SK-N-SH (cell line): ENCODE measurements around the gene SPACA9. TPM values are rescaled to one million over a fixed set of nuclear protein-coding genes. Genes with fewer than 3 reads are reported as not detected.

Source experiments
- CTCF ChIA-PET: fragments of 300-600, 350-600 bp; formaldehyde crosslinking; extraction: SDS; loops from one replicate; lab custom pipeline; 2021; lab: Yijun Ruan, JAX
- POLR2A ChIA-PET: fragments of 350-600 bp; sonication (Branson Sonifier 250); formaldehyde crosslinking; extraction: SDS; loops from one replicate; lab custom pipeline; 2020; ENCODE audit warnings: antibody characterized with exemption, inconsistent platforms; lab: Yijun Ruan, JAX
- DNase-seq: peaks from one replicate; pipeline ENCODE4 v3.0.0; 2012
- H2AFZ ChIP-seq: fragments of 200-600 bp; sonication (generic); 2 replicates; pipeline ENCODE4 v1.8.1; 2016; ENCODE audit warnings: antibody characterized with exemption, mild to moderate bottlenecking, low read depth
- H3F3A ChIP-seq: fragments of 200-600 bp; sonication (generic); replicated peaks from 2 replicates; pipeline ENCODE3; 2016; ENCODE audit warnings: antibody characterized with exemption, mild to moderate bottlenecking; ENCODE audit not compliant: insufficient read depth
- H3K27ac ChIP-seq, 2 experiments: fragments of 200-500 bp in 1 of 2; fragments of 200-600 bp in 1 of 2; sonication (Bioruptor generic) in 1 of 2; sonication (generic), shearing (Covaris generic) in 1 of 2; 2 replicates each; pipeline versions ENCODE4 v1.5.1 to v1.6.1; 2014 to 2016; ENCODE audit warnings: low read depth in 2 of 2, inconsistent platforms in 1 of 2, low read length in 1 of 2, mild to moderate bottlenecking in 1 of 2, mixed read lengths in 1 of 2
- H3K27me3 ChIP-seq: fragments of 200-600 bp; sonication (generic), shearing (Covaris generic); 2 replicates; pipeline ENCODE4 v1.6.1; 2016; ENCODE audit warnings: mixed run types; ENCODE audit not compliant: insufficient read depth
- H3K36me3 ChIP-seq, 2 experiments: fragments of 200-500 bp in 1 of 2; fragments of 200-600 bp in 1 of 2; sonication (Bioruptor generic) in 1 of 2; sonication (generic) in 1 of 2; replicated peaks in 1 of 2; 2 replicates each; pipeline versions ENCODE3 to v1.5.1; 2014 to 2016; ENCODE audit warnings: low read length in 1 of 2, mild to moderate bottlenecking in 1 of 2; ENCODE audit not compliant: insufficient read depth in 2 of 2, control insufficient read depth in 1 of 2
- H3K4me1 ChIP-seq, 2 experiments: fragments of 200-500 bp in 1 of 2; fragments of 200-600 bp in 1 of 2; sonication (Bioruptor generic) in 1 of 2; sonication (generic), shearing (Covaris generic) in 1 of 2; 2 replicates each; pipeline versions ENCODE4 v1.5.1 to v1.6.1; 2014 to 2016; ENCODE audit warnings: low read depth in 1 of 2, low read length in 1 of 2, mixed run types in 1 of 2; ENCODE audit not compliant: insufficient read depth in 2 of 2, control insufficient read depth in 1 of 2
- H3K4me2 ChIP-seq: fragments of 200-600 bp; sonication (generic), shearing (Covaris generic); 2 replicates; pipeline ENCODE4 v1.6.1; 2017; ENCODE audit warnings: mixed run types
- H3K4me3 ChIP-seq, 2 experiments: fragments of 200-500 bp in 1 of 2; fragments of 200-600 bp in 1 of 2; sonication (Bioruptor generic) in 1 of 2; sonication (generic), shearing (Covaris generic) in 1 of 2; 2 replicates each; pipeline versions ENCODE4 v1.5.1 to v1.8.1; 2014 to 2016; ENCODE audit warnings: low read depth in 2 of 2, inconsistent platforms in 1 of 2, low read length in 1 of 2, mild to moderate bottlenecking in 1 of 2, mixed read lengths in 1 of 2, moderate library complexity in 1 of 2
- H3K79me2 ChIP-seq: fragments of 200-600 bp; sonication (generic); 2 replicates; pipeline ENCODE4 v1.8.1; 2017; ENCODE audit warnings: mild to moderate bottlenecking; ENCODE audit not compliant: insufficient read depth
- H3K9ac ChIP-seq: fragments of 200-600 bp; sonication (generic); 2 replicates; pipeline ENCODE4 v1.6.1; 2017; ENCODE audit warnings: mixed run types
- H3K9me2 ChIP-seq: fragments of 200-600 bp; sonication (generic); 2 replicates; pipeline ENCODE4 v1.6.1; 2017; ENCODE audit warnings: mixed run types
- H3K9me3 ChIP-seq: fragments of 200-600 bp; sonication (generic); 2 replicates; pipeline ENCODE4 v1.6.1; 2017; ENCODE audit warnings: mixed run types, mild to moderate bottlenecking, moderate library complexity
- H4K20me1 ChIP-seq: fragments of 200-600 bp; sonication (generic); 2 replicates; pipeline ENCODE4 v1.6.1; 2017; ENCODE audit warnings: mild to moderate bottlenecking, mixed run types; ENCODE audit not compliant: insufficient read depth
- CHD2 ChIP-seq: fragments of 150-350 bp; IDR thresholded peaks from 2 replicates; pipeline ENCODE4 v1.6.1; 2018; ENCODE audit warnings: low read length; ENCODE audit not compliant: partially characterized antibody
- ELF1 ChIP-seq: IDR thresholded peaks from 2 replicates; pipeline ENCODE4 v1.4.0; 2012
- EZH2phosphoT487 ChIP-seq: fragments of 200-600 bp; sonication (generic); IDR thresholded peaks from 2 replicates; pipeline ENCODE4 v1.6.1; 2017; ENCODE audit warnings: low read depth, mixed run types, mild to moderate bottlenecking, antibody characterized with exemption, moderate library complexity, borderline replicate concordance
- FOXJ3 ChIP-seq: sonication (generic); formaldehyde crosslinking; IDR thresholded peaks from 2 replicates; pipeline ENCODE4 v1.5.1; 2020; ENCODE audit warnings: mild to moderate bottlenecking, missing genetic modification reagents
- FOXM1 ChIP-seq: IDR thresholded peaks from 2 replicates; pipeline ENCODE4 v1.4.0; 2012; ENCODE audit warnings: low read depth, mild to moderate bottlenecking
- GABPA ChIP-seq: IDR thresholded peaks from 2 replicates; pipeline ENCODE4 v1.4.0; 2012; ENCODE audit warnings: low read depth, mild to moderate bottlenecking
- MAX ChIP-seq: IDR thresholded peaks from 2 replicates; pipeline ENCODE4 v1.4.0; 2012; ENCODE audit warnings: low read depth
- NFIC ChIP-seq: IDR thresholded peaks from 2 replicates; pipeline ENCODE4 v1.4.0; 2012; ENCODE audit warnings: borderline replicate concordance
- NRF1 ChIP-seq: IDR thresholded peaks from 2 replicates; pipeline ENCODE4 v1.6.1; 2012; ENCODE audit warnings: low read depth, mild to moderate bottlenecking, low read length
- POLR2AphosphoS5 ChIP-seq: IDR thresholded peaks from 2 replicates; pipeline ENCODE4 v1.6.1; 2012; ENCODE audit warnings: low read depth, low read length
- RCOR1 ChIP-seq: fragments of 150-350 bp; IDR thresholded peaks from 2 replicates; pipeline ENCODE4 v1.6.1; 2017; ENCODE audit warnings: antibody characterized with exemption, low read length
- SIN3A ChIP-seq: IDR thresholded peaks from 2 replicates; pipeline ENCODE4 v1.6.1; 2012; ENCODE audit warnings: low read depth, mild to moderate bottlenecking, low read length, moderate library complexity, borderline replicate concordance
- TCF12 ChIP-seq: IDR thresholded peaks from 2 replicates; pipeline ENCODE4 v1.4.0; 2012
- USF1 ChIP-seq: IDR thresholded peaks from 2 replicates; pipeline ENCODE4 v1.4.0; 2012; ENCODE audit warnings: low read depth, borderline replicate concordance
- WGBS: methylation state at CpG from one replicate; pipeline ENCODE4 v1.1.6; 2017; ENCODE audit warnings: low lambda C conversion rate; 5-methylcytosine and 5-hydroxymethylcytosine counted together
- polyA plus RNA-seq, 3 experiments: library from polyadenylated mRNA; depleted of rRNA; stranded (reverse); fragments of >200 nt; gene quantifications; 2 replicates each; pipeline ENCODE4 v1.2.3, GENCODE V29; 2012
- TF ChIP-seq, protein P1 (sequence below): IDR thresholded peaks from 2 replicates; pipeline ENCODE4; 2012
- TF ChIP-seq, protein P2 (sequence below): IDR thresholded peaks from 2 replicates; pipeline ENCODE4 v1.6.1; 2012; ENCODE audit warnings: mild to moderate bottlenecking, low read depth, low read length, moderate library complexity

Gene SPACA9
- polyA plus RNA-seq, 1 of the 3 experiments (the other 2 are of a cell fraction), result 9.8 TPM

- H3K27ac ChIP-seq, result peak overlapping the region in 1 of 2 experiments; percentile 10; a peak in 1 of 4 replicates
- peaks cover 0 to 5% of the 10 kb centered on the region in 2 experiments for H3K36me3 ChIP-seq
- CTCF ChIA-PET, result no interaction called here
- H3F3A ChIP-seq, result no peaks in the 10 kb centered on the region
- peaks cover 72% of the 10 kb centered on the region for H3K79me2 ChIP-seq
- WGBS, result 95% methylated on average over 7 of the region's 7 CpGs
- H3K4me2 ChIP-seq, result no peak overlapping the region
- H2AFZ ChIP-seq, result no peak overlapping the region
- POLR2A ChIA-PET, result no interaction called here
- H3K9me2 ChIP-seq, result no peaks in the 10 kb centered on the region
- no peak overlapping the region for H3K9ac ChIP-seq
- no peaks in the 10 kb centered on the region for H3K27me3 ChIP-seq
- peaks cover 0 to 2% of the 10 kb centered on the region in 2 experiments; a peak in 2 of 4 replicates for H3K4me1 ChIP-seq
- DNase-seq, result no peak
- H3K4me3 ChIP-seq, result no peak overlapping the region
- H3K9me3 ChIP-seq, result no peaks in the 10 kb centered on the region
- no peak for TF ChIP-seq POLR2AphosphoS5
- TF ChIP-seq USF1, result no peak
- TF ChIP-seq, protein P1, sequence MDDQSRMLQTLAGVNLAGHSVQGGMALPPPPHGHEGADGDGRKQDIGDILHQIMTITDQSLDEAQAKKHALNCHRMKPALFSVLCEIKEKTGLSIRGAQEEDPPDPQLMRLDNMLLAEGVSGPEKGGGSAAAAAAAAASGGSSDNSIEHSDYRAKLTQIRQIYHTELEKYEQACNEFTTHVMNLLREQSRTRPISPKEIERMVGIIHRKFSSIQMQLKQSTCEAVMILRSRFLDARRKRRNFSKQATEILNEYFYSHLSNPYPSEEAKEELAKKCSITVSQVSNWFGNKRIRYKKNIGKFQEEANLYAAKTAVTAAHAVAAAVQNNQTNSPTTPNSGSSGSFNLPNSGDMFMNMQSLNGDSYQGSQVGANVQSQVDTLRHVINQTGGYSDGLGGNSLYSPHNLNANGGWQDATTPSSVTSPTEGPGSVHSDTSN, result no peak
- no peak for TF ChIP-seq MAX
- no peak for TF ChIP-seq ELF1
- TF ChIP-seq CHD2, result no peak
- no peak for TF ChIP-seq RCOR1
- no peak for TF ChIP-seq TCF12
- TF ChIP-seq NRF1, result no peak
- no peak for TF ChIP-seq FOXJ3 (CRISPR knock-in tag)
- TF ChIP-seq, protein P2, sequence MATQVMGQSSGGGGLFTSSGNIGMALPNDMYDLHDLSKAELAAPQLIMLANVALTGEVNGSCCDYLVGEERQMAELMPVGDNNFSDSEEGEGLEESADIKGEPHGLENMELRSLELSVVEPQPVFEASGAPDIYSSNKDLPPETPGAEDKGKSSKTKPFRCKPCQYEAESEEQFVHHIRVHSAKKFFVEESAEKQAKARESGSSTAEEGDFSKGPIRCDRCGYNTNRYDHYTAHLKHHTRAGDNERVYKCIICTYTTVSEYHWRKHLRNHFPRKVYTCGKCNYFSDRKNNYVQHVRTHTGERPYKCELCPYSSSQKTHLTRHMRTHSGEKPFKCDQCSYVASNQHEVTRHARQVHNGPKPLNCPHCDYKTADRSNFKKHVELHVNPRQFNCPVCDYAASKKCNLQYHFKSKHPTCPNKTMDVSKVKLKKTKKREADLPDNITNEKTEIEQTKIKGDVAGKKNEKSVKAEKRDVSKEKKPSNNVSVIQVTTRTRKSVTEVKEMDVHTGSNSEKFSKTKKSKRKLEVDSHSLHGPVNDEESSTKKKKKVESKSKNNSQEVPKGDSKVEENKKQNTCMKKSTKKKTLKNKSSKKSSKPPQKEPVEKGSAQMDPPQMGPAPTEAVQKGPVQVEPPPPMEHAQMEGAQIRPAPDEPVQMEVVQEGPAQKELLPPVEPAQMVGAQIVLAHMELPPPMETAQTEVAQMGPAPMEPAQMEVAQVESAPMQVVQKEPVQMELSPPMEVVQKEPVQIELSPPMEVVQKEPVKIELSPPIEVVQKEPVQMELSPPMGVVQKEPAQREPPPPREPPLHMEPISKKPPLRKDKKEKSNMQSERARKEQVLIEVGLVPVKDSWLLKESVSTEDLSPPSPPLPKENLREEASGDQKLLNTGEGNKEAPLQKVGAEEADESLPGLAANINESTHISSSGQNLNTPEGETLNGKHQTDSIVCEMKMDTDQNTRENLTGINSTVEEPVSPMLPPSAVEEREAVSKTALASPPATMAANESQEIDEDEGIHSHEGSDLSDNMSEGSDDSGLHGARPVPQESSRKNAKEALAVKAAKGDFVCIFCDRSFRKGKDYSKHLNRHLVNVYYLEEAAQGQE, result no peak
- no peak for TF ChIP-seq FOXM1
- TF ChIP-seq SIN3A, result no peak
- no peak for TF ChIP-seq NFIC
- TF ChIP-seq GABPA, result no peak
- TF ChIP-seq EZH2phosphoT487, result no peak
- H4K20me1 ChIP-seq, result no peaks in the 10 kb centered on the region; the same call in none of the 2 replicates
Measured at GRCh38 chr9:132937463-132937901, 58.8 kb downstream of the SPACA9 start.
